C4-2B (cell line): ENCODE data around the gene PSMB2.

Experiments
- H3K27ac ChIP-seq: fragments of 450-650 bp; 2 replicates; pipeline ENCODE4 v1.5.1; 2017
- ZFX ChIP-seq: fragments of 450-650 bp; IDR thresholded peaks from 2 replicates; pipeline ENCODE4 v1.6.1; 2017
- TF ChIP-seq, protein P1 (sequence below): fragments of 450-650 bp; conservative IDR thresholded peaks from 2 replicates; pipeline ENCODE4 v1.5.1; 2017; ENCODE audit warnings: mild to moderate bottlenecking

The PSMB2 gene

DNA sequence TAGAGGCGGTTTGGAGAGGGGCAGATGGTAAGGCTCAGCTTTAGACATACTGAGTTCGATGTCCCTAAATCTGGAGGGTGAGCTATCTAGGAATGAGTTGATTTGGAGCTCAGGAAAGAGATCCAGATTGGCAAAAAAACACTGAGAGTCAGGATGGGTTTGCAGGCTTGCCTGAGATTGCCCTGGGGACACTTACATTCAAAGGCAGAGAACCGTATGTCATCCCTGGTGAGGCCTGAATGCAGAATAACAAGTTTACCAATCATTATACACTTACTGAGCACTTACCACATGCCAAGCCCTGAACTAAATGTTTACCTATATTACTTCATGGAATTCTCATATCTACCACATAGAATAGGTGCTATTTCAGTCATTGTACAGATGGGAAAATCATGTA is 40.7 kb downstream of the PSMB2 start:
- TF ChIP-seq, protein P1, sequence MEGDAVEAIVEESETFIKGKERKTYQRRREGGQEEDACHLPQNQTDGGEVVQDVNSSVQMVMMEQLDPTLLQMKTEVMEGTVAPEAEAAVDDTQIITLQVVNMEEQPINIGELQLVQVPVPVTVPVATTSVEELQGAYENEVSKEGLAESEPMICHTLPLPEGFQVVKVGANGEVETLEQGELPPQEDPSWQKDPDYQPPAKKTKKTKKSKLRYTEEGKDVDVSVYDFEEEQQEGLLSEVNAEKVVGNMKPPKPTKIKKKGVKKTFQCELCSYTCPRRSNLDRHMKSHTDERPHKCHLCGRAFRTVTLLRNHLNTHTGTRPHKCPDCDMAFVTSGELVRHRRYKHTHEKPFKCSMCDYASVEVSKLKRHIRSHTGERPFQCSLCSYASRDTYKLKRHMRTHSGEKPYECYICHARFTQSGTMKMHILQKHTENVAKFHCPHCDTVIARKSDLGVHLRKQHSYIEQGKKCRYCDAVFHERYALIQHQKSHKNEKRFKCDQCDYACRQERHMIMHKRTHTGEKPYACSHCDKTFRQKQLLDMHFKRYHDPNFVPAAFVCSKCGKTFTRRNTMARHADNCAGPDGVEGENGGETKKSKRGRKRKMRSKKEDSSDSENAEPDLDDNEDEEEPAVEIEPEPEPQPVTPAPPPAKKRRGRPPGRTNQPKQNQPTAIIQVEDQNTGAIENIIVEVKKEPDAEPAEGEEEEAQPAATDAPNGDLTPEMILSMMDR, result no peak
- no peak for TF ChIP-seq ZFX
- no peak overlapping the region for H3K27ac ChIP-seq

DNA sequence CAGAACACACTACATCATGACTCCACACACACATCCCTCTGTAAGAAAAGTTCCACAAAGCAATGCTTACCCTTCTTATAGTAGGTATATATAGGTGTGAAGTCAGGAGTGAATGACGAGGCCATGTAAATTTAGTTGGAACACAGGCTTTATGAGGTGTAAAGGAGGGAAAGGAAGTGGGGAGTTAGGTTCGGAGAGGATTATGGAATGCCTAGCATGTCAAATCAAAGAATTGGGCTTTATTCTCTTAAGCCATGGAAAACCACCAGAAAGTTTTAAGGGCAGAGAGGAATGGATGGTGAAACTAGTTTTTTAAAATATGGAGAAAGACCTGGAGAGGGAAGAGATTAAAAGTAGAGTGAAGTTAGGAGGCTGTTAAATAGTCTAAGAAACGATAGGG is 41.9 kb downstream of the PSMB2 start:
- TF ChIP-seq, protein P1, result no peak
- TF ChIP-seq ZFX, result no peak
- no peak overlapping the region for H3K27ac ChIP-seq

DNA sequence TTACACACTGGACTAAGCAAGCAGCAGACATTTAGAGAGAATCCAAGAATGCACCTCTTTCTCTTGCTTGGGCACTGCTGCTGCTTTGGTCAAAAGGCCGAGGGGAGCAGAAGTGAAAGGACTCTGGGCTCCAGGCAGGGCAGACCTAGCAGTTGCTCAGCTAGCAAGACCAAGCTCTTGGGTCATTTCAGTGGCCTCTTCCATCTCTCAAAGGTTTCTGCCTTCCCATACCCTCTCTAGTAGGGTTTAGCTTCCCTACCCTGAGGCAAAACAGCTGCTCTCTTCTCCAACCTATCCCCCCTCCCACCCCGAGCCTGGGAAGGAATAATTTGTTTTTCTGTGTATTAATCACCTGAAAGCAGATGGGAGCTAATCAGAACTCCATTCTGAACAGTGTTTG is 42.4 kb downstream of the PSMB2 start:
- no peak overlapping the region for H3K27ac ChIP-seq
- TF ChIP-seq, protein P1, result no peak

DNA sequence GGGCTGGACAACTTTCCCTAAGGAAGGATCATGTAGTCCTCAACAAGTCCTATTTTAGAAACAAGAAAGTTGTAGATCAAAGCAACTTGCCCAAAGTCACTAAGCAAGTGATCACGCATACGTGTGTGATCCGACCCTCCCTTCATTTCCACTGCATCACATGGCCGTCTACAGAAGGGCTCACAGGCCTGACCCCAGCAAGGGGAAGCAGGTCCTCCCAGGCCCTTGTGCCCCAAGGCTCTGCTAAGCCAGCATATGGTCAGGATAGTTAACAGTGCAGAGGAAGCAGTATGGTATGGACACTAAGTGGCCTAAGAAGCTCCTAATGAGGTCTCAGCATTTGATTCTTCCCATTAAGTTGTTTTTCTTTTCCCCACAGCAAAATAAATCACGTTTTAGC is 43.5 kb downstream of the PSMB2 start:
- no peak for TF ChIP-seq ZFX
- TF ChIP-seq, protein P1, result no peak

DNA sequence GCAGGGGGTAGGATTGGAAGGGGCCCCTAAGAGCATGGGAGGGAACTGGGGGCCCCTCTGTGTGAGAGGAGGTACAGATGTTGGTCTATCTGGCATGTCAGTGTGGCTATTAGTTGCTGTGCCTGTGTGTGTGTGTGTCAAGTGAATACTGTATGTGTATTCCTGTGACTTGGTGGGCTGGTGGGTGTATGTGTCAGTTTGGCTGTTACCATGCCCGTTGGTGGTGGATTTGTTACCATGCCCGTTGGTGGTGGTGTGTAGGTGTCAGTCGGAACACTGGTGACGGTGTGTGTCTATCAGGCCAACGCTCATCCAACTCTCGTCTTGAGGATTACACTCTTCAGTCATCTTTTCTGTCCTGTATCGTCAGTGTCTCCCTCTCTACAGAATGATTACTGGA is 45.6 kb downstream of the PSMB2 start:
- H3K27ac ChIP-seq, result no peak overlapping the region
- no peak for TF ChIP-seq ZFX
- TF ChIP-seq, protein P1, result no peak

More for the DNA sequence above, 43.5 kb downstream of the PSMB2 start:
- H3K27ac ChIP-seq, result no peak overlapping the region

DNA sequence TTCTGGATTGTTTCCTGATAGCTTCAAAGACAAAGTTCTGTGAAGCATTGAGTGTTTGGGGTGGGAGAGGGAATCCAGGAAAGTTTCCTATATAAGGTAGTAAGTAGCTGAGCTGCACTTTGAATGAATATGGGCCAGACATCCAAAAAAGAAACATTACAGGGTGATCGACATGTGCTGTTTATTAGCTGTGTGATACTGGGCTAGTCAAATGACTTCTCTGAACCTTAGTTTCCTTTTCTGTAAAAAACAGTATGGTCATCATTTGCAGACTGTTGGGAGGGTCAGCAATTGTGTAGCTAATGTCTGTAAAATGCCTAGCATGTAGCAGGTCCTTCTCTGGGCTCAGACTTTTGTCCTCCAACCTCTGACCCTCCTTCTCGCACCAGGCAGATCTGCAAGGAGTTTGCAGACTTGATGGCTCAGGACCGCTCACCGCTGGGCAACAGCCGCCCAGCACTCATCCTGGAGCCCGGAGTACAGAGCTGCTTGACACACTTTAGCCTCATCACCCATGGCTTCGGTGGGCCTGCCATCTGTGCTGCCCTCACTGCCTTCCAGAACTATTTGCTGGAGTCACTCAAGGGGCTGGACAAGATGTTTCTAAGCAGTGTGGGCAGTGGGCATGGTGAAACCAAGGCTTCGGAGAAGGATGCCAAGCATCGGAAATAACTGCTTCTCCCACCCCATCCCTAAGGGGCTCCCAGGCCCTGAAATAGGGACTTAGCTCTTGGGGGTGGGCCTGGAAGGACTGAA is 47.1 kb downstream of the PSMB2 start:
- no peak overlapping the region for H3K27ac ChIP-seq

DNA sequence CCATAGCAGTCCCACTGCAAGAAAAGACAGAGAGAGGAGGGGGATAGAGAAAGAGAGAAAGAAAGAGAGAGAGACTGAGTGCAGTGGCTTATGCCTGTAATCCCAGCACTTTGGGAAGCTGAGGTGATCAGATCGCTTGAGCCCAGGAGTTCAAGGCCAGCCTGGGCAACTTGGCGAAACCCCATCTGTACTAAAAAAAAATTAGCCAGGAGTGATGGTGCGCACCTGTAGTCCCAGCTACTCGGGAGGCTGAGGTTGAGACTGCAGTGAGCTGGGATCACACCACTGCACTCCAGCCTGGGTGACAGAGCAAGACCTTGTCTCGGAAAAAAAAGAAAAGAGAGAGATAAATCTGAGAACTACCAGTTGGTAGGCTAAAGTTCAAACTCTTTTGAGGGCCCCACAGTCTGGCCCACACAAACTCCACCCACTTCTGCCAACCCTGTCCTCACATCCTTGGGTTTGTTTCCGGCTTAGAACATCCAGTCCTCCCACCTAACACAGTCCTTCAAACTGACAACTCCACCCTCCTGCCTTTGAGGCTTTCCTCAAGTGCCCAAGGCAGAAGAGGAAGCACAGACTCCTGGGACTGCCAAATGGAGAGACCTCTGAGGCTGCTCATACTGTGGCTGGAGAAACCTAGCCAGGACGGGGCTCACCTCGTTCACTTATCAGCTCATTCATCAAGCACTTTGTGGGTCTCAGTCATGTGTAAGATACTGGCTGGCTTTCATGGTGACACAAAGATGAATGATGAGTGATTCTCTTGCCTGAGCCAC is 48.1 kb downstream of the PSMB2 start:
- H3K27ac ChIP-seq, result no peak overlapping the region
- TF ChIP-seq ZFX, result no peak
- TF ChIP-seq, protein P1, result no peak

More for the DNA sequence above, 47.1 kb downstream of the PSMB2 start:
- TF ChIP-seq, protein P1, result no peak
- no peak for TF ChIP-seq ZFX
